ENCODE results near the gene GBP1. TPM values are rescaled to one million over a fixed set of nuclear protein-coding genes. Genes with fewer than 3 reads are reported as not detected.

The GBP1 gene
- total and polyA plus RNA-seq, 2 of the 8 experiments (the other 6 are each of a cell fraction or from before 2014, with no cell fraction given) = not detected

DNA sequence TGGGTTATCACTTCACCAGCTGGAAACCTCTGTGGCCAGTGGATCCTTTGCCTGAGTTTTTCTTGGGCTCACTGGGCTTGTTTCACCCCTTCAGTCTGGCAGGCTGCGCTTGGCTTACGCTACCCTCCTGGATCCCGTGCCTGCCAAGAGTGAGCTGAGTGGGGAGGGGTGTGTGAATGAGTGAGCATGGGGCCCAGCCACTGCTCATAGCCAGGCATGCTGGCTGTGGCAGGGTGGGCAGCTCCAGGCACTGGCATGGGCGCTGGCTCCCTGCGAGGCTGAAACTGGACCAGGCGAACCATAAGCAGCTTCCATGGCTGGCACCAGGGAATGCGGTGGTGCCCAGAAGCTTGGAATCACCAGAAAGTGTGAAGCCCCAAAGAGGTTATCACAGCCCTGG, 22.5 kb downstream of the GBP1 start:
- H3K79me1 ChIP-seq (ENCODE audit: low read depth, low read length) = no peaks in the 10 kb centered on the region
- H3K23ac ChIP-seq (ENCODE audit: insufficient read length) = no peak overlapping the region
- H2BK120ac ChIP-seq (replicated peaks; ENCODE audit: low read depth, low read length) = no peak overlapping the region
- ChIA-PET CTCF (ENCODE audit: partially characterized antibody) (interaction anchor here (0.7 to 2.2 kb wide), 3 partner anchors 8 to 43 kb away, joined by 3 to 6 read pairs (median 3); no protein-coding TSS in a partner anchor), POLR2A (ENCODE audit: partially characterized antibody) (no interaction called here)
- no peak overlapping the region for H2BK5ac ChIP-seq (ENCODE audit: low read depth, low read length)
- FAIRE-seq (no peak), DNase-seq (ENCODE audit: low read depth in 1 of 2, low spot score in 2 of 2) (no peak)
- no peak overlapping the region for H3K4ac ChIP-seq (replicated peaks; ENCODE audit: insufficient read length, low read depth, low read length)
- no peak overlapping the region for H3K9ac ChIP-seq (replicated peaks in 1 of 4; ENCODE audit: extremely low read depth in 1 of 4, low read depth in 3 of 4, low read length in 3 of 4)
- TF ChIP-seq RBBP5 (IDR thresholded peaks at IDR 0.05; ENCODE audit: borderline replicate concordance, low read depth, low read length) = no peak
- TF ChIP-seq CBX5 (IDR thresholded peaks at IDR 0.05; ENCODE audit: low read depth, low read length) = no peak
- TF ChIP-seq, protein P1, sequence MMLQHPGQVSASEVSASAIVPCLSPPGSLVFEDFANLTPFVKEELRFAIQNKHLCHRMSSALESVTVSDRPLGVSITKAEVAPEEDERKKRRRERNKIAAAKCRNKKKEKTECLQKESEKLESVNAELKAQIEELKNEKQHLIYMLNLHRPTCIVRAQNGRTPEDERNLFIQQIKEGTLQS (IDR thresholded peaks at IDR 0.05; ENCODE audit: insufficient read depth, low read depth, low read length) = no peak
- no peak for TF ChIP-seq JUN (IDR thresholded peaks at IDR 0.05; ENCODE audit: low read depth, low read length)
- no peak for TF ChIP-seq BCL11A (IDR thresholded peaks at IDR 0.05; ENCODE audit: low read depth in 2 of 2, low read length in 2 of 2)
- TF ChIP-seq TBP (IDR thresholded peaks at IDR 0.05; ENCODE audit: low read depth, low read length) = no peak
- TF ChIP-seq CREB1 (IDR thresholded peaks at IDR 0.05) = no peak
- no peak for TF ChIP-seq ZNF274 (IDR thresholded peaks at IDR 0.05; ENCODE audit: borderline replicate concordance, extremely low read depth, low read length)
- H4K5ac ChIP-seq (ENCODE audit: insufficient read length, low read depth, low read length) = no peak overlapping the region
- no peaks in the 10 kb centered on the region for H3K79me2 ChIP-seq (ENCODE audit: control insufficient read depth in 1 of 2, insufficient read depth in 2 of 2, low read length in 2 of 2)
- H4K8ac ChIP-seq (ENCODE audit: extremely low read depth, insufficient read depth, low read length) = no peak overlapping the region
- no peak overlapping the region for H2AK5ac ChIP-seq (ENCODE audit: low read depth, low read length)
- no peaks in the 10 kb centered on the region for H4K20me1 ChIP-seq (replicated peaks in 1 of 2; ENCODE audit: control insufficient read depth in 1 of 2, insufficient read depth in 2 of 2, low read length in 2 of 2)
- no peak overlapping the region for H4K91ac ChIP-seq (replicated peaks; ENCODE audit: insufficient read length, low read length)
- H3K14ac ChIP-seq (ENCODE audit: insufficient read length) = no peak overlapping the region
- no peak overlapping the region for H3K18ac ChIP-seq (ENCODE audit: extremely low read depth, low read length)
- no peaks in the 10 kb centered on the region for H3K4me1 ChIP-seq (replicated peaks in 1 of 4; ENCODE audit: control insufficient read depth in 3 of 4, insufficient read depth in 4 of 4, low read length in 3 of 4)
- no peak overlapping the region for H3K4me2 ChIP-seq (ENCODE audit: insufficient read depth in 1 of 2, low read depth in 2 of 2, low read length in 2 of 2)
- H2BK12ac ChIP-seq (ENCODE audit: low read depth, low read length) = no peak overlapping the region
- H3K4me3 ChIP-seq (ENCODE audit: extremely low read depth in 1 of 4, insufficient read depth in 2 of 4, low read depth in 3 of 4, low read length in 4 of 4) = no peak overlapping the region
- no peak overlapping the region for H3K27ac ChIP-seq (ENCODE audit: low read depth, low read length)
- H3K56ac ChIP-seq (replicated peaks; ENCODE audit: insufficient read length, low read depth, low read length) = no peak overlapping the region
- H3K9me3 ChIP-seq (ENCODE audit: insufficient read depth in 2 of 2, low read depth in 1 of 2, low read length in 1 of 2) = peaks cover 8 to 14% of the 10 kb centered on the region in 2 experiments; a peak in 3 of 4 replicates
- H3K23me2 ChIP-seq (ENCODE audit: low read depth, low read length) = 0 out of 2 replicates have a peak, but pooled peaks cover 3% of the 10 kb centered on the region
- no peak overlapping the region for H2BK15ac ChIP-seq (ENCODE audit: low read length)
- WGBS, 2 experiments (ENCODE audit: extremely low coverage in 1 of 2, insufficient coverage in 1 of 2, insufficient read length in 1 of 2, insufficient replicate concordance in 2 of 2, low coverage in 1 of 2, low lambda C conversion rate in 2 of 2, missing lambda C conversion rate in 1 of 2) = 93% methylated on average over 7 of the region's 7 CpGs; no CpG with 5 or more reads in 1 of the 2 experiments
- H2BK20ac ChIP-seq (ENCODE audit: low read length) = no peak overlapping the region
- H3K27me3 ChIP-seq (replicated peaks in 1 of 4; ENCODE audit: control insufficient read depth in 3 of 4, extremely low read depth in 1 of 4, insufficient read depth in 3 of 4, low read length in 3 of 4) = no peaks in the 10 kb centered on the region
- H3K36me3 ChIP-seq (ENCODE audit: control insufficient read depth in 2 of 4, insufficient read depth in 4 of 4, low read length in 3 of 4) = no peaks in the 10 kb centered on the region
- no peak overlapping the region for H2AFZ ChIP-seq (ENCODE audit: low read length)
